HG03342 (cell line): ENCODE data around the gene SEMA6B.
"Not testable (repeated sequence)": the region's sequence is repeated elsewhere in the genome, so short reads cannot be mapped to it uniquely, and the experiment has no call there.

Source experiments
- ATAC-seq: cut with Tn5 transposase; IDR thresholded peaks from one replicate; pipeline ENCODE4 v1.9.1; 2021; ENCODE audit warnings: mild to moderate bottlenecking, moderate library complexity; ENCODE audit not compliant: unreplicated experiment

The SEMA6B gene

GRCh38 chr19:4559569-4559968 lies at the start of gene SEMA6B:
Gene SEMA6B, minus strand, starts transcription at chr19:4559684. Its CDS starts 1,227 bp downstream, at chr19:4558457.
- no peak for ATAC-seq

- no peak for ATAC-seq
Observed at GRCh38 chr19:4606921-4607678, 47.6 kb upstream of the SEMA6B start.

DNA sequence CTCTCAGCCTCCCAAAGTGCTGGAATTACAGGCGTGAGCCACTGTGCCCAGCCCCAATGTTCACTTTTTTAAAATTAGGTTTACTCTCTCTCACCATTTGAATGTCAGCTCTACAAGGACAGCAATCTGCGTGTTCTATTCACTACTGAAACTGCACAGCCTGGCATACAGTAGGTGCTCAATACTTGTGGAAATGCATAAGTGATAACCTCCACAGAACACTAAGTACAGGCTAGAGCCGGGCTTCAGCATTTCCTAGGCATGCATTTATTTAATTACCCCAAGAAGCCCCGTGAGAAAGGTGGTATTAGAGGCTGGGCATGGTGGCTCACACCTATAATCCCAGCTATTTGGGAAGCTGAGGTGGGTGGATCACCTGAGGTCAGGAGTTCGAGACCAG lies 46.7 kb upstream of the SEMA6B start:
- ATAC-seq, result no peak

GRCh38 chr19:4604912-4605311 lies 45.4 kb upstream of the SEMA6B start:
- ATAC-seq, result no peak

DNA sequence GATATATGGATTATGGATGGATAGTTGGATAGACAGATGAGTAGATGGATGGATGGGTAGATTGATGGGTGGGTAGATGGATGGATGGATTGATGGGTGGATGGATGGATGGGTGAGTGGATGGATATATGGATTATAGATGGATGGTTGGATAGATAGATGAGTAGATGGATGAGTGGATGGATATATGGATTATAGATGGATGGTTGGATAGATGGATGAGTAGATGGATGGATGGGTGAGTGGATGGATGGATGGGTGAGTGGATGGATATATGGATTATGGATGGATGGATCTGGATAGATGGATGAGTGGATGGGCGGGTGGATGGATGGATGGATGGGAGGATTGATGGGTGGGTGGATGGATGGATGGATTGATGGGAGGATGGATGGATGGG lies 43.4 kb upstream of the SEMA6B start:
- ATAC-seq, result no peak

DNA sequence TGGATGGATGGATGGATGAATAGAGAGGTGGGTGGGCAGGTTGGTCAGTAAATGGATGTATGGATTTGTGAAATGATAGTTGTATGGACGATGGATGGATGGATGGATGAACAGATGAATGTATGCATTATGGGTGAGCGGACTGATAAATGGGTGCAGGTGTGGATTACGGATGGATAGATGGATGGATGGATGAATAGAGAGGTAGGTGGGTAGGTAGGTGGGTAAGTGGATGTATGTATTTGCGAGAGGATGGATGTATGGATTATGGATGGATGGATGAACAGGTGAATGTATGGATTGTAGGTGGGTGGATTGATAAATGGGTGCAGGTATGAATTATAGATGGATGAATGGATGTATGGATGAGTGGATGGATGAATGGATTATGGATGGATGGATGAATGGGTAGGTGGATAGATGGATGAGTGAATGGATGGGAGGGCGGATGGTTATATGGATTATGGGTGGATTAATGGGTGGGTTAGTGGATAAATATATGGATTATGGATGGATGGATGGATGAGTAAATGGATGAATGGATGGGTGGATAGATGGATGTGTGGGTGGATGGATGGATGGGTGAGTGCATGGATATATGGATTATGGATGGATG lies 42.8 kb upstream of the SEMA6B start:
- no peak for ATAC-seq

DNA sequence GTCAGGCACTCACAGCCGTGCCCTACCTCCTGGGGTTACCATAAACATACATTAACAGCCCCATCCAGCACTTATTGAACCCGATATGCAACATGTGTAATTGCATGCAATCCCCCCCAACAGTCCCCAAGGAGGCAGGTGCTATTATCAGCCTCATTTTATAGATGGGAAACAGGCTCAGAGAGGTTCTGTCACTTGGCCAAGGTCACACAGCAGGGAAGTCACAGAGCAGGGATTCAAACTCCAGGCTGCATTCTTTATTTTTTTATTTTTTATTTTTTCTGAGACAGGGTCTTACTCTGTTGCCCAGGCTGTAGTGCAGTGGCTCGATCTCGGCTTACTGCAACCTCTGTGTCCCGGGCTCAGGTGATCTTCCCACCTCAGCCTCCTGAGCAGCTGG lies 41.4 kb upstream of the SEMA6B start:
- no peak for ATAC-seq

DNA sequence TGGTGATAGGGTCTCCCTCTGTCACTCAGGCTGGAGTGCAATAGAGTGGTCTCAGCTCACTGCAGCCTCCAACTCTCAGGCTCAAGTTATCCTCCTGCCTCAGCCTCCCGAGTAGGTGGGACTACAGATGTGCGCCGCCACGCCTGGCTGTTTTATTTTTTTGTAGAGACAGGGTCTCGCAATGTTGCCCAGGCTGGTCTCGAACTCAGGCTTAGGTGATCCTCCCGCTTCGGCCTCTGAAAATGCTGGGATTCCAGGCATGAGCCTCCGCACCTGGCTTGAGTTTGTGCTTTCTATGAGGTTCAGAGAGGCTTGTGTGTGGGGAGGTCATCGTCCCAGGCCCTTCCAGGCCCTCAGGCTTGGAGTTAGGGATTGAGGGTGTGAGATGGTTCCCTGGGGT lies 40.6 kb upstream of the SEMA6B start:
- no peak for ATAC-seq

DNA sequence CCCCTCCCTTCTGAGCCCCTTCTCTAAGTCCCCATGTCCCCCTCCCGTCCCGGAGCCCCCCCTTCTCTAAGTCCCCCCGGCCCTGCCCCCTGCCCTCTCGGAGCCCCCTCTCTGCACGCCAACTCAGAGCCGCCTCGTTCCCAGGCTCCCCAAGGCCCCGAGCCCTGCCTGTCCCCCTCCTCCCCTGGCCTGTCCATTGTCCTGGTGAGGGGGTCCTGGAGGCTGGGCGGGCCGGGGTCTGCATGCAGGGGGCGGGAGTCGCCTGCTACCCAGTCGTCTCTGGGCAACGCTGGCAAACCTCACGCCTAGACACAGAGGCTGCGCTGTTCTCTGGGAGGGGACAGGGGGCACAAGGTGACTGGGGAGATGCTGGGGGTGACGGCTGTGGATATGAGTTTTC lies 39.2 kb upstream of the SEMA6B start:
- no peak for ATAC-seq

DNA sequence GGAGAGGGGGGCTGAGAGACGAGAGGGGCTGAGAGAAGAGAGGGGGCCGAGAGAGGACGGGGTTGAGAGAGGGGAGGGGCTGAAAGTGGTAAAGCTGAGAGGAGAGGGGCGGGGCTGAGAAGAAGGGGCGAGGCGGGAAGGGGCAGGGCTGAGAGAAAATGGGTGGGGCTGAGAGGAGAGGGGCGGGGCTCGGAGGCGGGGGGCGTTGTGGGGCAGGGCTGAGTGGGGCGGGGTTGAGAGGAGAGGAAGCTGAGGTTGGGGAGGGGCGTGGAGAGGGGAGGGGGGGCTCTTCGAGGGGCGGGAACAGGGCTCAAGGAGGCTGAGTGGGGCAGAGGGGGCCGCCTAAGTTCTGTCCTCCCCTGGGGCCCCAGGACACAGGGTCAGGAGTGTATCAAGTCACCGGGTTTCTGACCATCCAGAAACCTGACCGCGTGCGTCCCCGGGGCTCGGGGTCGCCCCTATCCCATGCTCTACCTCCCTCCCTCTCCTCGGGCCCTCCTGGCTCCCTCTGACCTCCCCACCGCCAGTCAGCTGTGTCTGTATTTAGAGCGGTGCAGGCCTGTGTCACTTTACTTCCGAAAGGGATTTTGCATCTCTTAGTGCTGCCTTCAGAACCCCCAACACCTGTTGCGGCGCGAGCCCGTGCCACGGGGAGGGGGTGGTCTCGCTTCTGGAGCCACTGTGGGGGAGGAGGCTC lies 38.6 kb upstream of the SEMA6B start:
- no peak for ATAC-seq

DNA sequence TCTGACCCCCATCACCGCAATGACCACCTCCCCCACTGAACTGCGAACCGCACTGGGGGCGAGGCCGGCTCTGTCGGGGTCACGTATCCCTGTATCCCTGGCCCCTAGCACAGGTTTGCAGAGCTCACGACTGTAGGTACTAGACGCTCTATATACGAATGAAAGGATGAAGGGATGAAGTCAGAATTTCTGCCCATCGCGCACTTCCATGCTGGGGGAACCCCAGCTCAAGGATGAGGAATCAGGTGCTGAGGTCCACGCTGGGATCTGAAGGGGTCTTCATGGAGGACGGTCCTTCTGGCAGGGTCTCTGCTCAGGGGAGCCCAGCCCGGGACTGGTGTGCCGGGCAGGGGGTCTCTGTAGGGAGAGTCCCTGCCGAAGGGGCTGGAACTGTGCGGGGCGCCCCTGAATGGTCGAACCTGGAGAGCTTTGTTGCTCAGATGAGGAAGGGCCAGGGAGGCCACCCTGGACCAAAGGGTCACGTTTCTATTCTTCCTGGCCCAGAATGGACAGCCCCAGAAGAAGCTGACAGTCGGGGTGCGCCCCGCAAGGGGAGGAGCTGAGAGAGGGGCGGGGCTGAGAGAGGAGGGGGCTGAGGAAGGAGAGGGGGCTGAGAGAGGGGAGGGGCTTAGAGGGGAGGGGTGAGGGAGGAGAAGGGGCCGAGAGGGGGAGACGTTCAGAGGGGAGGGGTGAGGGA lies 37.9 kb upstream of the SEMA6B start:
- no peak for ATAC-seq

- no peak for ATAC-seq
Observed at GRCh38 chr19:4596033-4596904, 36.8 kb upstream of the SEMA6B start.

DNA sequence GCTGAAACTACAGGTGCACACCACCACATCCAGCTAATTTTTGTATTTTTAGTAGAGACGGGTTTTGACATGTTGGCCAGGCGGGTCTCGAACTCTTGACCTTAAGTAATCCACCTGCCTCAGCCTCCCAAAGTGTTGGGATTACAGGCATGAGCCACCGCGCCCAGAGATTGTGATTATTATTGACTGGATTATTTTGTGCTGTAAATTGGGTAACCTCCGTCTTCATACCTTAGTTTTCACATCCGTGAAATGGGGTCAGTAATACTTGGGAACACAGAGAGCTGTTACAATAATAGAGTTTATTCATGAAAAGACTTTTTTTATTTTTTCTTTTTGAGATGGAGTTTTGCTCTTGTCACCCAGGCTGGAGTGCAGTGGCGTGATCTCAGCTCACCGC lies 35.7 kb upstream of the SEMA6B start:
- ATAC-seq, result not testable (repeated sequence)

DNA sequence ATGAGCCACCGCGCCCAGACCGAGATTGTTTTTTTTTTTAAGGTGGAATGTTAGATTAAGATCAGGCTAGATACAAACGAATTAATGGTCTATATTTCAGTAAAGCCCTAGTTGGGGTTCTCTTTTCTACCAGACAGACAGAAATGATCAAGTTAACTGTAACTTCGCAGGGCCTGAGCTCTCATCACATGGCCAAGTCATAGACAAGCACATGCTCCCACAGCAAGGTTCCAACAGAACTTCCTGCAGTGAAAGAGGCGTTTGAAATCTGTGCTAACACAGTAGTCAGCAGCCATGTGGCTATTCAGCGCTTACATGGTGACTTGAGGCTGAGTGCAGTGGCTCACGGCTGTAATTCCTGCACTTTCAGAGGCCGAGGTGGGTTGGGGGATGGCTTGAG lies 34.7 kb upstream of the SEMA6B start:
- no peak for ATAC-seq

GRCh38 chr19:4593409-4593851 lies 33.9 kb upstream of the SEMA6B start:
- ATAC-seq, result no peak

DNA sequence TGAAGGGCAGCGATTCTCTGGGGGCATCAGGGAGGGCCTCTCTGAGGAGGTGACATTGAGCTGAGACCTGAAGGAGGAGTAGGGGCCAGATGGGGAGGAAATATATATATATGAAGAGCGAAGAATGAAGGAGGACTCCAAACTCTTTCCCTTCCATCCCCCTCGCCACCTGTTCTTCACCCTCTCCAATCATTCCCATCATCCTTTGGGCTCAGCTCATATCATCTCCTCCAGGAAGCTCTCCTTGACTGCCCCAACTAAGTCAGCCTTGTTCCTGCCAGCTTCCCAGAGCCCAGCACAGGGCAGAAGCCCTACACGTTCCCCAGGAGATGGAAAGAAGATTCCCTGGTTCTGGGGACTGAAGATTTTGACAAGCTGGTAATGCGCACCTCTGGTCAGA lies 33.0 kb upstream of the SEMA6B start:
- no peak for ATAC-seq

- no peak for ATAC-seq
Observed at GRCh38 chr19:4591320-4591719, 31.8 kb upstream of the SEMA6B start.

DNA sequence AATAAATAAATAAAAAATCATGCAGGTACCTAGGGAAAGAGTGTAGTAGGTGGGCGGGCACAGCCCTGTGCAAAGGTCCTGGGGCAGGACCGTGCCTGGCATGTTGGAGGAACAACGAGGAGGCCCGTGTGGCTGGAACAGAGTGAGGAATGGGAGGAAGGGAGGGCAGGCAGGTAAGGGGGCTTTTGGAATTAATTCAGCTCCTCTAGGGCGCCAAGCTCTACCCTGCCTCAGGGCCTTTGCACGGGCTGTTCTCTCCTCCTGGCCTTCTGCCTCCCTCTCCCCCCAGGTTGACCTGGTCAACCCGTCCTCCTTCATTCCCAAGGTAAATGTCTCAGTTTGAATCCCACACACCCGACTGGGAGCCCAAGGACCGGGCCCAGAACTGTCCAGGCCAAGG lies 31.1 kb upstream of the SEMA6B start:
- ATAC-seq, result no peak

- no peak for ATAC-seq
Observed at GRCh38 chr19:4589579-4590410, 30.3 kb upstream of the SEMA6B start.
